Neural crest cell (in vitro differentiated cells): ENCODE measurements around the gene FOXJ2. TPM values are rescaled to one million over a fixed set of nuclear protein-coding genes. Genes with fewer than 3 reads are reported as not detected.

Source experiments
- DNase-seq: peaks from one replicate; pipeline ENCODE4 v3.0.0; 2021; ENCODE audit warnings: low read depth, mixed read lengths, low spot score
- H3K27ac Mint-ChIP-seq: one replicate; pipeline ENCODE4 v1.8.0; 2021; ENCODE audit warnings: mild to moderate bottlenecking, mixed read lengths; ENCODE audit not compliant: unreplicated experiment
- H3K27me3 Mint-ChIP-seq: 2 replicates; pipeline ENCODE4 v1.8.0; 2021; ENCODE audit warnings: low read depth, mild to moderate bottlenecking, mixed read lengths
- H3K36me3 Mint-ChIP-seq: 2 replicates; pipeline ENCODE4 v1.8.0; 2021; ENCODE audit warnings: low read depth, mild to moderate bottlenecking, mixed read lengths
- H3K4me1 Mint-ChIP-seq: 2 replicates; pipeline ENCODE4 v1.8.0; 2021; ENCODE audit warnings: mixed read lengths
- H3K4me3 Mint-ChIP-seq: one replicate; pipeline ENCODE4 v1.8.0; 2021; ENCODE audit warnings: mild to moderate bottlenecking, mixed read lengths
- H3K9me3 Mint-ChIP-seq: 2 replicates; pipeline ENCODE4 v1.8.0; 2021; ENCODE audit warnings: mixed read lengths
- total RNA-seq: library from RNA; stranded (reverse); gene quantifications from 2 replicates; pipeline ENCODE4 v1.2.1, GENCODE V29; 2021
- TF ChIP-seq, protein P1 (sequence below): fragments of 200-600 bp; sonication (generic); conservative IDR thresholded peaks from 2 replicates; pipeline ENCODE4 v1.5.0; 2021; ENCODE audit warnings: antibody characterized with exemption, mild to moderate bottlenecking

FOXJ2 gene
- total RNA-seq, 1 donor from 2014 or later = 14.1 TPM

DNA sequence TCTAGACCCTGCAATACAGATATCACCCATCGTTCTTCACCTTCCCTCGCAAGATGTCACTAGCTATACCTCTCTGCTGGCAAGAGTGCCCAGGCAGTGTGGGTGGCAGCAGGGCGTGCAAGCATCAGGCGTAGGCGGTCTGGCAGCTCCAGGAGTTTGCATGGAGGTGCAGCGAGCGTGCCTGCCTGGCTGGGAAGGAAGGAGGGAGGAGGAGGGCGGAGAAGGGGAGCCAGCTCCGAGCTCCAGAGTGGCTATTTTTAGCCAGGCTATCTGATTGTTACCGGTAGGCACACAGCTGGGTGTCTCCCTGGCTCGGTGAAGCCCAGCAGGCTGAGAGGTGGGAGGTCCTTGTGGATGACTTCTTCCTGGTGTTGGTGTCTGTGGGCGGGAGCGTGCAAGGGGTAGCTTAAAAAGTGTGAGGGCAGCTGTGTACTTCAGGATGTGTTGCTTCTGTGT, 6.2 kb downstream of the FOXJ2 start:
- no peaks in the 10 kb centered on the region for H3K9me3 Mint-ChIP-seq
- no peak for DNase-seq
- H3K4me1 Mint-ChIP-seq = peaks cover 48% of the 10 kb centered on the region
- TF ChIP-seq, protein P1, sequence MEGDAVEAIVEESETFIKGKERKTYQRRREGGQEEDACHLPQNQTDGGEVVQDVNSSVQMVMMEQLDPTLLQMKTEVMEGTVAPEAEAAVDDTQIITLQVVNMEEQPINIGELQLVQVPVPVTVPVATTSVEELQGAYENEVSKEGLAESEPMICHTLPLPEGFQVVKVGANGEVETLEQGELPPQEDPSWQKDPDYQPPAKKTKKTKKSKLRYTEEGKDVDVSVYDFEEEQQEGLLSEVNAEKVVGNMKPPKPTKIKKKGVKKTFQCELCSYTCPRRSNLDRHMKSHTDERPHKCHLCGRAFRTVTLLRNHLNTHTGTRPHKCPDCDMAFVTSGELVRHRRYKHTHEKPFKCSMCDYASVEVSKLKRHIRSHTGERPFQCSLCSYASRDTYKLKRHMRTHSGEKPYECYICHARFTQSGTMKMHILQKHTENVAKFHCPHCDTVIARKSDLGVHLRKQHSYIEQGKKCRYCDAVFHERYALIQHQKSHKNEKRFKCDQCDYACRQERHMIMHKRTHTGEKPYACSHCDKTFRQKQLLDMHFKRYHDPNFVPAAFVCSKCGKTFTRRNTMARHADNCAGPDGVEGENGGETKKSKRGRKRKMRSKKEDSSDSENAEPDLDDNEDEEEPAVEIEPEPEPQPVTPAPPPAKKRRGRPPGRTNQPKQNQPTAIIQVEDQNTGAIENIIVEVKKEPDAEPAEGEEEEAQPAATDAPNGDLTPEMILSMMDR = no peak
- H3K27ac Mint-ChIP-seq = no peak overlapping the region
- no peaks in the 10 kb centered on the region for H3K27me3 Mint-ChIP-seq
- H3K36me3 Mint-ChIP-seq = peaks cover 3% of the 10 kb centered on the region
- H3K4me3 Mint-ChIP-seq = no peak overlapping the region

DNA sequence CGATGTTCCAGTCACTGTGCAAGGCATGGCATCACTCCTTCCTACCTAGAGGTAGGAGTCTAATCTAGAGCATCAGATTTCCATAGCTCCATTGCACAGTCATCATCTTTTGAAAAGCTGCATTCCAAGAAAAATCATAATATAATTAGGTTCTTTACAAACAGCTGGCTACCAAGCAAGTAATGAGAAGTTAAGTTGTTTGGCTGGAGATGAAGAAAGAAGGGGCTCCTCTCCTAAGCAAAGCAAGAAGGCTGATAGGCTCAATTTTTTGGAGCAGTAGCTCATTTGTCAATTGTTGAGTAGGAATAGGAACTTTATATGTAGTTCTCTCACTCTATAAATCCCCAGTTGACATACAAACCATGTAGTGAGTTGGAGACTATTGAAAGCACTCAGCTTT, 8.3 kb downstream of the FOXJ2 start:
- DNase-seq = no peak
- Mint-ChIP-seq H3K27me3 (no peaks in the 10 kb centered on the region), H3K4me3 (no peak overlapping the region), H3K36me3 (peaks cover 12% of the 10 kb centered on the region), H3K27ac (no peak overlapping the region), H3K4me1 (peaks cover 29% of the 10 kb centered on the region), H3K9me3 (no peaks in the 10 kb centered on the region)
- TF ChIP-seq, protein P1 = no peak

DNA sequence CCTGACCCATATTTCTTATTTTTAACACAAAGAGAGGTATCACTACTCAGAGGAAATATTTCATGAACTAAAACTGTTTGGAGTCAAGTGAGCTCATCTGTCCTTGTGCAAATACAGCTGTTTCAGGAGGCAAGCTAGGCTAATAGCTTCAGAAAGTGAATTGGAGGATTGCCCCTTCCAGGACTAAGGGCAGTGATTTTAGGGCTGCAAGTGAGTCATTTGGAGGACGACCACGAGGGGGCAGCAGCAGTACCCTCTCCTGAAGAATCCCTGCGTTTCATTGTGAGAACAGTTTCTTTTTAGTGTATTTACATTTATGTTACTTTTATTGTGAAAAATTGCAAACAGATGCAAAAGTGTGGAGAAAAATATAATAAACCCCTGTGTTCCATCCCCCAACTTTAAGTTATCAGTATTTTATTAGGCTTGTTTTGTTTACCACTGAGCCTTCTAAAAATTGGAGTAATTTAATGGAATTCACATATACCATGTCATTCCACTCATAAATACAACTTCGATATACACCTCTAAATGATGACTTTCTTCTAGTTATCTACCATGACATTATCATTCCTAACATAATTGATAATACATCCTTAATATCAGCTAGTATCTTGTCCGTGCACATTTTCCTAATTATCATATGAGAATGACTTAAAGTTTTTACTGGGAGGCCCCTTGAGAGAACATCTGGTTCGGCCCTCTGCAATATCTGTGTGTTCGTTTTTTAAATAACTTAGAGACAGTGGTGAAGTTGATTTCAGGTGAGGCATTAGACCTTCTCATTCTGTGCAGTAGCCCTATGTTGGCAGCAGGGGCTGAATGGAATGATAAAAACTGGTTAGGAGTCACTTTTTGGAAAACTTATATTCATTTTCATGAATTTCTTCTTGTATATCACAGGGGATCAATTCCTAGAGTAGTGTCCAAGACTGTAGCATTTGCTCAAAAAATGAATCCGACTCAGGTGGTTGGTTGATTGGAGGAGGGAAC, 13.7 kb downstream of the FOXJ2 start:
- H3K9me3 Mint-ChIP-seq = no peaks in the 10 kb centered on the region
- no peak overlapping the region for H3K27ac Mint-ChIP-seq
- DNase-seq = peak; percentile 78
- H3K4me3 Mint-ChIP-seq = no peak overlapping the region
- TF ChIP-seq, protein P1 = peak; percentile 94
- H3K4me1 Mint-ChIP-seq = no peaks in the 10 kb centered on the region
- H3K27me3 Mint-ChIP-seq = no peaks in the 10 kb centered on the region
- H3K36me3 Mint-ChIP-seq = peaks cover 14% of the 10 kb centered on the region

DNA sequence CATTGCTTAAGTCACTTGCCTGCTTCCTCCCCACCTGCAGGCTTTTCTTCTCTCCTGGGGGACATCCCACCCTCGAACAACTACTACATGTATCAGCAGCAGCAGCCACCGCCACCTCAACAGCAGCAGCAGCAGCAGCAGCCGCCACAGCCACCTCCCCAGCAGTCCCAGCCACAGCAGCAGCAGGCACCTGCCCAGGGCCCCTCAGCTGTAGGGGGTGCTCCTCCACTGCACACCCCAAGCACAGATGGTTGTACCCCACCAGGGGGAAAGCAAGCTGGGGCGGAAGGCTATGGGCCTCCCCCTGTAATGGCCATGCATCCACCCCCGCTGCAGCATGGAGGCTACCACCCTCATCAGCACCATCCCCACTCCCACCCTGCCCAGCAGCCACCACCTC, 15.3 kb downstream of the FOXJ2 start:
- Mint-ChIP-seq H3K27me3 (no peaks in the 10 kb centered on the region), H3K27ac (peak overlapping the region; percentile 45), H3K9me3 (no peaks in the 10 kb centered on the region), H3K4me1 (no peaks in the 10 kb centered on the region), H3K36me3 (peaks cover 16% of the 10 kb centered on the region), H3K4me3 (no peak overlapping the region)
- DNase-seq = no peak
- TF ChIP-seq, protein P1 = no peak

DNA sequence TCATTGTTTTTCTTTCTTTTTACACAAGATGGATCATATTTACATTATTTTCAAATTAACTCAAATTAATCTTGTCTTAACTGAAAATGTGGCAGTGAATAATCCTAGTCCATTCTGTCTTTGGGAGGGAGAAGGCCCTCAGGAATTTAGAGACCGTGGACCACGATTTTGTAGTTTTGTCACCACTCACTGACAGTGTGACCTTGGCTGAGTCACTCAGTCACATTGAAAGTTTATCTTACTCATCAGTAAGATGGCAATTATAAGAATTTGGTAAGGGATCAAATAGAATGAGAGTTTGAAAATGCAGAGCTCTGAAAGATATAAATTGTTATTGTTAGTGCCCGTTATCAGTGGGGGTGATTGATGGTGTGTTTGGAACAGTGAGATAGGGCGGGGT, 16.4 kb downstream of the FOXJ2 start:
- no peak overlapping the region for H3K4me3 Mint-ChIP-seq
- DNase-seq = no peak
- no peak overlapping the region for H3K27ac Mint-ChIP-seq
- H3K4me1 Mint-ChIP-seq = peaks cover under 1% of the 10 kb centered on the region
- H3K9me3 Mint-ChIP-seq = no peaks in the 10 kb centered on the region
- peaks cover 14% of the 10 kb centered on the region for H3K36me3 Mint-ChIP-seq
- TF ChIP-seq, protein P1 = no peak
- H3K27me3 Mint-ChIP-seq = no peaks in the 10 kb centered on the region
